ENCODE data around the gene C9orf153.

C9orf153 gene

DNA sequence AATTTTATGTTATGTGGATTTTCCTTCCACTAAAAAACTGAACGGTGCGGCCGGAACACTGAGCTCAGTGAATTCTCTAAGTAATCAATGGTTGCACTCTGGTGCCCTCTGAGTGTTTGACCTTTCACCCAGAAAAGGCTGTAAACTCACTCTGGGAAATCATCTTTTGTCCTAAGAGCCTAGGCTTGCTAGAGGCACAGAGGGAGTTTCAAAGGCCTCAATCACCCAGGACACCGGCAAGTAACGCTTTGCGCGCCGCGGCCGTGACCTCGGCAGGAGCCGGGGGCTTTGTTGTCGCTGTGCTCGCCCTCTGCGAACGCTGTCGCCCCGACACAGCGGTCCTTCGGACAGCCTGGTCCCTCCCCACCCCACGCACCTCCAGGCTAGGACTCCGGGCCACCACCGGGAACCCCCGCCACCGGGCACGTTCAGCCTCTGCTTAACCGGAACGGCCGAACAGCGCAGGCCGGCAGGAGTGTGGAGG is 22.2 kb upstream of the C9orf153 start:
- TF ChIP-seq CTCF (IDR thresholded peaks at IDR 0.05) (no peak), ZFX (IDR thresholded peaks at IDR 0.05; ENCODE audit: borderline replicate concordance) (no peak)
- H3K27ac ChIP-seq, result peak overlapping the region; percentile 89

DNA sequence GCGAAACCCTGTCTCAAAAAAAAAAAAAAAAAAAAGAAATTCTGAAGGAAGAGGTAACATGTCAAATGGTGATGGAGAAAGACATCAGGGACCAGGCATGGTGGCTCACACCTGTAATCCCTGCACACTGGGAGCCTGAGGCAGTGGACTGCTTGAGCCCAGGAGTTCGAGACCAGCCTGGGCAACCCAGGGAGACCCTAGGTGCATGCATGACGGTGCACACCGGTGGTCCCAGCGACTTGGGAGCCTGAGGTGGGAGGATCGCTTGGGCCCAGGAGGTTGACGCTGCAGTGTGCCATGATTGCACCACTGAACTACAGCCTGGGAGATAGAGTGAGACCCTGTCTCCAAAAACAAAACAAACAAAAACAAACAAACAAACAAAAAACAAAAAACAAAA is 21.1 kb upstream of the C9orf153 start:
- no peak overlapping the region for H3K27ac ChIP-seq

DNA sequence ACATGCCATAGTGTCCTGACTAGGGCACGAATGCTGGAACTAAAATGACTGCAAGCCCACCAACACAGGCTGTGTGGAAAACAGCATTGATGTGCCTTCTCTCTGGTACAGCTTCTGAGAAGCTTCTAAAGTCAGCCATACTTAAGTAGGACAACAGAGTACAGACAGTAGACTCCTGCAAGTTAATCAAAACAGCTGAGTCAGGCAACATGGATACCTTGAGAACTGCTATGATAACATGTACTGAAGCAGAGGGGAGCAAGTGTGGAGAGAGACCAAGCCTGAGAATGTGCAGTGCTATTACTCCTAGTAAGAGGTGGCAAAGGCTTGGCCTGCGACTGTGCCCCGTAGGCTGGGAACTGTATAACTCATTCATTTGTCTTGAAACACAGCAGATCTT is 20.4 kb upstream of the C9orf153 start:
- no peak overlapping the region for H3K27ac ChIP-seq
- TF ChIP-seq ZFX (IDR thresholded peaks at IDR 0.05; ENCODE audit: borderline replicate concordance), result no peak
- no peak for TF ChIP-seq CTCF (IDR thresholded peaks at IDR 0.05)

More for the DNA sequence above, 21.1 kb upstream of the C9orf153 start:
- TF ChIP-seq CTCF (IDR thresholded peaks at IDR 0.05) (no peak), ZFX (IDR thresholded peaks at IDR 0.05; ENCODE audit: borderline replicate concordance) (no peak)

DNA sequence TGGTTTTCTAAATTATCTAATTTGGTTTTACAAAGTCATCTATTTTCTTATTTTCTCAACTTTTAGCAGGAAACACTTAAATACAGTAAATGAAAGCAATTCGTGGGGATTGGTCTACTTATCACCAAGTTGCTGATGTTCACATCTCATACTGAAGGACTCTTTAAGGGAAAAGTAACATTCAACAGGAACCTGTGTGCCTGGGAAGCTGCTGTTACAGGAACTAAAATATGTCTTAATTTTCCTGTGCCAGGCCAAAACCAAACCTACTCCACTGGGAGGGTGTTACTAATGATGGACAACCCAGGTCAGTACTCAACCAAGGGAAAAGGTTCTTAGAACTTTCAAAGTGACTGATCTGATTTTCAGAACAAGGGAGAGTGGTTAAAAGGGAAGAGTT is 17.6 kb upstream of the C9orf153 start:
- no peak for TF ChIP-seq CTCF (IDR thresholded peaks at IDR 0.05)
- TF ChIP-seq ZFX (IDR thresholded peaks at IDR 0.05; ENCODE audit: borderline replicate concordance), result no peak
- H3K27ac ChIP-seq, result no peak overlapping the region

- H3K27ac ChIP-seq, result no peak overlapping the region
- peak; percentile 23; the same call in 1 of the 2 replicates for TF ChIP-seq CTCF (IDR thresholded peaks at IDR 0.05)
- TF ChIP-seq ZFX (IDR thresholded peaks at IDR 0.05; ENCODE audit: borderline replicate concordance), result no peak
These were observed 16.5 kb upstream of the C9orf153 start for GRCh38 chr9:86275962-86276361.

DNA sequence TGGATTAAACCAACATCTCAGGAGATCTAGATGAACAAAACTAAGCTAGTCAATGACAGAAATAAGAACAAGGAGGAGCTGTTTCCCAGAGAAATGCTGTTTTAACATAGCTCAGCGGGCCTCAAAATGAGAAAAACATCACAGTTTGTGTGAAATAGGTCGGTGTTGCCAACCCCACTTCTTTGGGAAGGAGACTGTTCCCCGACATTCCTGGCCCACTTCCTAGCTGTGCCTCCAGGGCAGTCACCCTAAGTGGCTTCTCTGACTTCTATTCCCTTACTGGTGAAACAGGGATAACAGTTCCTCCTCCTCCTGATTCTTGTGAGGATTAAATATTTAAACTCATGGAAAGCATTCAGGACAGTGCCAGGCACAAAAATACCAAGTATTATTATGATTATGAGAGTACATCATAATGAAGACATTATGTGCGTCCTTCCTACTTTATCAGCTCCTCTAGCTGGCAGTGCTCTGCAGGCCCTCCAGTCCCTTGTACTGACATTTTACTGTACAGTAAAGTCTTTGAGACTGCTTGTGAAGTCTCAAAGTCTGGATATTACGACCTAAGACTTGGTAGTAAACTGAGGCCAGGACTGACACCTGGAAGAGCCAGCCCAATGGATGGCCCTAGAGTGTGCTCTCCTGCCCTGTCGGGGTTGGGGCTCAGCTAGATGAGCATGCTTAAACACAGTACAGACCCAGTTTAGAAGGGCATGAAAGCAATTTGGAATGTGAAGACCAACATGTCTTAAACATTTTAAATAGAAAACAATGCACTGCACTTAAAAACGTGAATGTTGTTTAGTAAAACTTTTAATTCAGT is 15.6 kb upstream of the C9orf153 start:
- no peak overlapping the region for H3K27ac ChIP-seq
- TF ChIP-seq ZFX (IDR thresholded peaks at IDR 0.05; ENCODE audit: borderline replicate concordance) (no peak), CTCF (IDR thresholded peaks at IDR 0.05) (no peak)

DNA sequence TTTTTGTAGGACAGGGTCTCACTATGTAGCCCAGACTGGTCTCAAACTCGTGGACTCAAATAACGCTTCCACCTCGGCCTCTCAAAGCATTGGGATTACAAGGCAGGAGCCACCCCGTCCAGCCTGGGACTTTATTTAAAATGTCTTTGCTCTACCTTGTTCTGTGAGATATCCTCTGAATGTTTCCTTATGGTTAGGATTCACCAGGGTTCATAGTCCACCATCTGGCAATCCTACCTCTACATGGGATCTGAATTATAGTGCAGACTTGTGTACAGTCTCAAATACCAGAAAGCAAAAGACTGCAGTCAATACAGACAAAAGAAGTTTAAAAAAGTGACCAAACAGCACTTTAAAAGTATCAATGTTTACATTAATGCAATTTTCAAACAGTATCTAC is 12.8 kb upstream of the C9orf153 start:
- H3K27ac ChIP-seq, result no peak overlapping the region
- TF ChIP-seq CTCF (IDR thresholded peaks at IDR 0.05), result no peak
- no peak for TF ChIP-seq ZFX (IDR thresholded peaks at IDR 0.05; ENCODE audit: borderline replicate concordance)

Data from 22Rv1 (cell line).